ENCODE results near the gene ACKR3. TPM values are rescaled to one million over a fixed set of nuclear protein-coding genes. Genes with fewer than 3 reads are reported as not detected.

Gene ACKR3
- total RNA-seq, 6 experiments from 2014 or later, result 0.66 to 57.0 (median 4.7) TPM

DNA sequence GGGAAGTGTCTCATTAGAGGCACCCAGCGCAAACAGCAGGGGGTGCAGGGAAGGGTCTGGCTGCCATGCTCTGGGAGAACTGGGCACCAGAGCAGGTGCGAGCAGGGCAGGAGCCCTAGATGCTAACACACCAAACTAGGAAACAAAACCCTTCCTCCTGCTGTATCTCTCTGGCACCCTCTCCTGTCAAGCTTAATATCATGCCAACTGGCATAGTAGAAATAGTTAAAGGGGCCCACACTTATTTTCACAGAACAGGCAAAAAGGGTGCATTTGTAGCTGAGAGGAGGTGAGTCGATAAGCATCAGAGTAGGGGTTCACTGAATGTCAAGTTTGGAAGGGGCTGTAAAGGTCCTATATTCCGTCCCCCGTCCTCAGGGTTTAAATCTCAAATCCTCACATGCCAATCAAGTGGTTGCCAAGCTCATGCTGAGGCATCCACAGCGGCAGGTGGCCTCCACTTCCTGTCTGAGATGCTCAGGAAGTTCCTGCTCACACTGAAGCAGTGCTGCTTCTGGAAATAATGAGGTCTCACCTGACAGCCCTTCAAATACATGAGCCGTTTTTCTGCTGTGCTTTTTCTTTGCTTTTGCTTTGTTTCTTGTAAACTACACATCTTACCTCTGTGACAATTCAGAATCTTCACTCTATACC, 14.9 kb upstream of the ACKR3 start:
- no peak for TF ChIP-seq POLR2A (IDR thresholded peaks at IDR 0.05)
- TF ChIP-seq, protein P1, sequence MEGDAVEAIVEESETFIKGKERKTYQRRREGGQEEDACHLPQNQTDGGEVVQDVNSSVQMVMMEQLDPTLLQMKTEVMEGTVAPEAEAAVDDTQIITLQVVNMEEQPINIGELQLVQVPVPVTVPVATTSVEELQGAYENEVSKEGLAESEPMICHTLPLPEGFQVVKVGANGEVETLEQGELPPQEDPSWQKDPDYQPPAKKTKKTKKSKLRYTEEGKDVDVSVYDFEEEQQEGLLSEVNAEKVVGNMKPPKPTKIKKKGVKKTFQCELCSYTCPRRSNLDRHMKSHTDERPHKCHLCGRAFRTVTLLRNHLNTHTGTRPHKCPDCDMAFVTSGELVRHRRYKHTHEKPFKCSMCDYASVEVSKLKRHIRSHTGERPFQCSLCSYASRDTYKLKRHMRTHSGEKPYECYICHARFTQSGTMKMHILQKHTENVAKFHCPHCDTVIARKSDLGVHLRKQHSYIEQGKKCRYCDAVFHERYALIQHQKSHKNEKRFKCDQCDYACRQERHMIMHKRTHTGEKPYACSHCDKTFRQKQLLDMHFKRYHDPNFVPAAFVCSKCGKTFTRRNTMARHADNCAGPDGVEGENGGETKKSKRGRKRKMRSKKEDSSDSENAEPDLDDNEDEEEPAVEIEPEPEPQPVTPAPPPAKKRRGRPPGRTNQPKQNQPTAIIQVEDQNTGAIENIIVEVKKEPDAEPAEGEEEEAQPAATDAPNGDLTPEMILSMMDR (IDR thresholded peaks at IDR 0.05), result no peak
- WGBS (ENCODE audit: insufficient coverage, low coverage, low lambda C conversion rate, missing lambda C conversion rate), result 48% methylated on average over 2 of the region's 7 CpGs
- Histone ChIP-seq H3K27ac (no peak overlapping the region), H3K4me3 (no peak overlapping the region), H3K36me3 (no peaks in the 10 kb centered on the region), H3K27me3 (no peaks in the 10 kb centered on the region), H3K4me1 (no peaks in the 10 kb centered on the region), H3K9me3 (no peaks in the 10 kb centered on the region)
- ATAC-seq, result no peak
- intact Hi-C loops (cut with DNase I), result no loop called here
- no peak for DNase-seq

DNA sequence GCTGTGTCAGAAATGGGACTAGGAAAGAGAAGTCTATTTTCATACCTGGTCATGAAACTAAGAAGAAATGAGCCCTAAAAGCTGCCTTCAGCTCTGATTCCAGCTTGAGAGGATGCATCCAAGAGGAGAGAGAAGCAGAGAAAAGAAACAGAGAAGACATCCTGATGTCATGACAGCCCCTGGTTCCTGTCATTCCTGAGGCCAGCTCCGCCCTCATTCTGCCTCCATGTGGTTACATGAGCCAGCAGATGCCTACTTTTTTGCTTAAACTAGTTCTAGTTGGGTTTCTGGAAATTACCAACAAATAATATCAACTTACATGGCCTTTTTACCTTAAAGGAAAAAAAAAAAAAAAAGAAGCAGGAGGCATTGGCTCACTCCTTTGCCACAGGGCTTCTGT, 14.1 kb upstream of the ACKR3 start:
- no peak for TF ChIP-seq POLR2A (IDR thresholded peaks at IDR 0.05)
- TF ChIP-seq, protein P1 (IDR thresholded peaks at IDR 0.05), result no peak
- Histone ChIP-seq H3K27ac (no peak overlapping the region), H3K4me3 (no peak overlapping the region), H3K27me3 (no peaks in the 10 kb centered on the region), H3K9me3 (no peaks in the 10 kb centered on the region), H3K36me3 (no peaks in the 10 kb centered on the region), H3K4me1 (no peaks in the 10 kb centered on the region)
- DNase-seq, result no peak
- intact Hi-C loops (cut with DNase I), result no loop called here
- no peak for ATAC-seq
- WGBS (ENCODE audit: insufficient coverage, low coverage, low lambda C conversion rate, missing lambda C conversion rate), result 70% methylated on average over 1 of the region's 1 CpG

DNA sequence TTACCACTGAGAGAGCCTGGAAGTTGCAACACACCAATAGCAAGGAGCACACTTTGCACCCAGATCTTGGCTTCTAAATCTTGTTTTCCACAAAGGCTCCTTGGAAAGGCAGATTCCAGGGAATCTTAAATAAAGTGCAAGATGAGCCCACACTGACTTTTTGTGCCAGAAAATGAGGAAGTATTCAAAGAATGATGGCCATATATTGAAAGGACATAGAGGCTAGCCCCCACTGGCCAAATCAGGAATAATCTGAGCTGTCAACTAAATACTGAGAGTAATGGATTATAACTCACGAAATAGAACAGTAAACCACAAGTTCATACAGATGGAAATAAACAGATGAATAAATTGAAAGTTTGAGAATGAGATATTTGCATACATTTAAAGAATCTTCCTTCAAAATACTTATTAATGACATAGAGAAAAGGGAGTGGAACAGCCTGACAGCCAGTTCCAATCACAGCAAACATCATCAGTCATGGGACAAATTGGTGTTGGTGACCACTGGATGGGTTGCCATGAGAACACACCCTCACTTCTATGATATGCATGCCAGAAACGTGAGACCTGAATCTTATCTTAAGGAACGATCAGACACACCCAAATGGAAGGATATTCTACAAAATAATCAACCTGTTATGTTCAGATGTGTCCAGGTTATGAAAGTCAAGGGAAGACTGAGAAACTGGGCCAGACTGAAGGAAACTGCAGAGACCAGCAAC, 12.2 kb upstream of the ACKR3 start:
- WGBS (ENCODE audit: insufficient coverage, low coverage, low lambda C conversion rate, missing lambda C conversion rate), result 48% methylated on average over 2 of the region's 3 CpGs

DNA sequence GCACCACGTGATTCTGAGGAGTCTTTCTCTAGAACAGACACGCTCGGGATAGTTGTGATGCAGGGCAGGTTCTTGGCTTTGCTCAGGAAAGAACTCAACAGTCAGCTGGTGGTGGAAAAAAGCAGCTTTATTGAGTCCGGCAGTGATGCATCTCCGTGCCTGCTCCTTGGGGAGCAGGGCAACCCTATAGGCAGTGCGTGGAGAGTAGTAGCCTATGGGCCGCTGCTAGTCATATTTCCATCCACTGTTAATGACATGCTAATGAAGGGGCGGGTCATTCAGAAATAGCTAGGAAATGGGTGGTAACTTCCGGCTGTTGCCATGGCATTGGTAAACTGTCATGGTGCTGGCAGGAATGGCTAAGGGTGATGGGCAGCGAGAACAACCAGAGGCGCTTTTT, 11.6 kb upstream of the ACKR3 start:
- H3K27me3 ChIP-seq, result no peaks in the 10 kb centered on the region
- intact Hi-C loops (cut with DNase I), result no loop called here
- H3K4me1 ChIP-seq, result no peaks in the 10 kb centered on the region
- DNase-seq (no peak), ATAC-seq (no peak)
- WGBS (ENCODE audit: insufficient coverage, low coverage, low lambda C conversion rate, missing lambda C conversion rate), result 75% methylated on average over 5 of the region's 11 CpGs
- TF ChIP-seq, protein P1 (IDR thresholded peaks at IDR 0.05), result no peak
- no peak for TF ChIP-seq POLR2A (IDR thresholded peaks at IDR 0.05)
- H3K4me3 ChIP-seq, result no peak overlapping the region
- no peaks in the 10 kb centered on the region for H3K9me3 ChIP-seq
- no peak overlapping the region for H3K27ac ChIP-seq
- no peaks in the 10 kb centered on the region for H3K36me3 ChIP-seq

More for the DNA sequence above, 12.2 kb upstream of the ACKR3 start:
- Histone ChIP-seq H3K27me3 (no peaks in the 10 kb centered on the region), H3K27ac (no peak overlapping the region), H3K4me3 (no peak overlapping the region), H3K4me1 (no peaks in the 10 kb centered on the region), H3K9me3 (no peaks in the 10 kb centered on the region), H3K36me3 (no peaks in the 10 kb centered on the region)
- no peak for ATAC-seq
- intact Hi-C loops (cut with DNase I), result no loop called here
- TF ChIP-seq, protein P1 (IDR thresholded peaks at IDR 0.05), result no peak
- no peak for TF ChIP-seq POLR2A (IDR thresholded peaks at IDR 0.05)
- no peak for DNase-seq
